Keratinocyte (primary cell): ENCODE data around the gene NLRP1. TPM values are rescaled to one million over a fixed set of nuclear protein-coding genes. Genes with fewer than 3 reads are reported as not detected.

Experiments
- DNase-seq: peaks from one replicate; pipeline ENCODE4 v3.0.0-alpha.2; 2011; ENCODE audit warnings: low read depth, missing footprints, low spot score
- FAIRE-seq: peaks from 2 replicates; lab custom pipeline; 2011; peaks lifted over from hg19 to GRCh38; lab: Jason Lieb, UNC
- H2AFZ ChIP-seq: 2 replicates; pipeline ENCODE4 v1.6.0; 2012; ENCODE audit warnings: low read length, control low read depth, inconsistent platforms; ENCODE audit not compliant: control insufficient read depth
- H3K27ac ChIP-seq: 2 replicates; pipeline ENCODE4 v1.5.1; 2011; ENCODE audit warnings: low read length; ENCODE audit not compliant: control insufficient read depth, insufficient read depth
- H3K27me3 ChIP-seq: 3 replicates; pipeline ENCODE4 v1.6.0; 2011; ENCODE audit warnings: low read length; ENCODE audit not compliant: control insufficient read depth, insufficient read depth; ENCODE audit errors: extremely low read depth
- H3K36me3 ChIP-seq, 2 experiments: 2 replicates in 1 of 2; 3 replicates in 1 of 2; pipeline ENCODE4 v1.5.1; 2011; ENCODE audit warnings: low read length in 2 of 2, mild to moderate bottlenecking in 1 of 2; ENCODE audit not compliant: control insufficient read depth in 2 of 2, insufficient read depth in 2 of 2; ENCODE audit errors: extremely low read depth in 1 of 2
- H3K4me1 ChIP-seq: 3 replicates; pipeline ENCODE4 v1.5.1; 2011; ENCODE audit warnings: low read length; ENCODE audit not compliant: control insufficient read depth, insufficient read depth; ENCODE audit errors: extremely low read depth
- H3K4me2 ChIP-seq: 3 replicates; pipeline ENCODE4 v1.6.0; 2011; ENCODE audit warnings: low read depth, low read length; ENCODE audit not compliant: control insufficient read depth, insufficient read depth; ENCODE audit errors: extremely low read depth
- H3K4me3 ChIP-seq, 3 experiments: fragments of 200-600 bp in 1 of 3; sonication (generic) in 1 of 3; 2 replicates in 2 of 3; 3 replicates in 1 of 3; pipeline ENCODE4 v1.5.1; 2011 to 2016; ENCODE audit warnings: low read length in 3 of 3, mild to moderate bottlenecking in 3 of 3, control low read depth in 2 of 3, inconsistent platforms in 1 of 3, low read depth in 1 of 3, mixed read lengths in 1 of 3, mixed run types in 1 of 3, moderate library complexity in 1 of 3; ENCODE audit not compliant: control insufficient read depth in 2 of 3, insufficient read depth in 2 of 3; ENCODE audit errors: extremely low read depth in 1 of 3
- H3K79me2 ChIP-seq: 2 replicates; pipeline ENCODE4 v1.6.0; 2012; ENCODE audit warnings: low read length; ENCODE audit not compliant: control insufficient read depth, insufficient read depth
- H3K9ac ChIP-seq: 3 replicates; pipeline ENCODE4 v1.6.0; 2011; ENCODE audit warnings: low read length; ENCODE audit not compliant: control insufficient read depth, insufficient read depth; ENCODE audit errors: extremely low read depth
- H3K9me1 ChIP-seq: 3 replicates; pipeline ENCODE4 v1.6.0; 2011; ENCODE audit warnings: low read length; ENCODE audit not compliant: control insufficient read depth, insufficient read depth; ENCODE audit errors: extremely low read depth
- H3K9me3 ChIP-seq: 2 replicates; pipeline ENCODE4 v1.5.1; 2012; ENCODE audit warnings: low read depth, low read length; ENCODE audit not compliant: control insufficient read depth
- H4K20me1 ChIP-seq: 3 replicates; pipeline ENCODE4 v1.6.0; 2011; ENCODE audit warnings: low read length; ENCODE audit not compliant: control insufficient read depth, insufficient read depth; ENCODE audit errors: extremely low read depth
- CTCF ChIP-seq, 3 experiments: IDR thresholded peaks in 1 of 3; conservative IDR thresholded peaks in 1 of 3; optimal IDR thresholded peaks in 1 of 3; 2 replicates in 2 of 3; 3 replicates in 1 of 3; pipeline versions ENCODE3 to v1.5.1; 2011; ENCODE audit warnings: low read length in 3 of 3, mild to moderate bottlenecking in 3 of 3, moderate library complexity in 2 of 3, control low read depth in 1 of 3, inconsistent platforms in 1 of 3; ENCODE audit not compliant: insufficient read depth in 2 of 3; ENCODE audit errors: extremely low read depth in 1 of 3
- EZH2 ChIP-seq: IDR thresholded peaks from one replicate; pipeline ENCODE4 v1.6.1; 2012; ENCODE audit warnings: inconsistent platforms, mild to moderate bottlenecking, low read length, moderate library complexity
- dilution Hi-C: fragments of 300-500 bp; cut with MboI; formaldehyde crosslinking; loops from one replicate; pipeline ENCODE4 v1.7.0; 2020; ENCODE audit warnings: low sequenced_read_pairs; ENCODE audit not compliant: extremely low pct_ligation_motif_present
- polyA plus RNA-seq, 5 experiments: library from polyadenylated mRNA; depleted of rRNA in 3 of 5; stranded (reverse) in 3 of 5; stranded (forward) in 1 of 5; unstranded in 1 of 5; fragments of >200 nt; gene quantifications; 1 replicate in 1 of 5; 2 replicates in 3 of 5; 3 replicates in 1 of 5; pipeline versions ENCODE4 v1.2.1 to v1.2.3, GENCODE V29; 2011 to 2012; ENCODE audit warnings: missing spikeins in 2 of 5, low read depth in 1 of 5, low replicate concordance in 1 of 5

Gene NLRP1
- polyA plus RNA-seq, 1 donor (not counting 4 experiments of a cell fraction or from before 2014, with no cell fraction given) = 20.1 TPM

- dilution Hi-C loops = no loop called here
- TF ChIP-seq CTCF (optimal IDR thresholded peaks at IDR 0.05 in 1 of 3, IDR thresholded peaks at IDR 0.05 in 1 of 3, conservative IDR thresholded peaks at IDR 0.05 in 1 of 3; ENCODE audit: extremely low read depth in 1 of 3, insufficient read depth in 2 of 3, low read length in 3 of 3) (no peak), EZH2 (no peak)
Measured at GRCh38 chr17:5472511-5472910, 111.8 kb downstream of the NLRP1 start.

GRCh38 chr17:5468075-5468473 is 116.2 kb downstream of the NLRP1 start:
- Histone ChIP-seq H3K9ac (peak overlapping the region; percentile 82), H3K27me3 (no peaks in the 10 kb centered on the region)
- DNase-seq = no peak

More at GRCh38 chr17:5472511-5472910, 111.8 kb downstream of the NLRP1 start:
- no peaks in the 10 kb centered on the region for H3K9me3 ChIP-seq
- H3K4me3 ChIP-seq = no peak overlapping the region
- DNase-seq (no peak), FAIRE-seq (no peak)
- no peak overlapping the region for H2AFZ ChIP-seq
- no peak overlapping the region for H3K4me2 ChIP-seq
- H3K4me1 ChIP-seq = no peaks in the 10 kb centered on the region
- no peak overlapping the region for H3K27ac ChIP-seq
- peaks cover 10 to 16% of the 10 kb centered on the region in 2 experiments for H3K36me3 ChIP-seq
- H3K9me1 ChIP-seq = no peaks in the 10 kb centered on the region
- H3K79me2 ChIP-seq = peaks cover 17% of the 10 kb centered on the region
- no peaks in the 10 kb centered on the region for H3K27me3 ChIP-seq
- H4K20me1 ChIP-seq = no peaks in the 10 kb centered on the region
- no peak overlapping the region for H3K9ac ChIP-seq

More at GRCh38 chr17:5468075-5468473, 116.2 kb downstream of the NLRP1 start:
- dilution Hi-C loops = no loop called here
- peaks cover 0 to 8% of the 10 kb centered on the region in 2 experiments for H3K36me3 ChIP-seq
- H3K79me2 ChIP-seq = peaks cover 57% of the 10 kb centered on the region
- no peaks in the 10 kb centered on the region for H3K9me3 ChIP-seq
- H3K4me1 ChIP-seq = peaks cover 8% of the 10 kb centered on the region
- H3K27ac ChIP-seq = peak overlapping the region; percentile 65
- peaks cover 2% of the 10 kb centered on the region for H3K9me1 ChIP-seq
- H4K20me1 ChIP-seq = no peaks in the 10 kb centered on the region
- H3K4me3 ChIP-seq = peak overlapping the region; percentile 78 to 88 (median 86)
- H2AFZ ChIP-seq = peak overlapping the region; percentile 88
- peak; percentile 29 for FAIRE-seq
- H3K4me2 ChIP-seq = peak overlapping the region; percentile 63
- no peak for TF ChIP-seq EZH2
- TF ChIP-seq CTCF (optimal IDR thresholded peaks at IDR 0.05 in 1 of 3, IDR thresholded peaks at IDR 0.05 in 1 of 3, conservative IDR thresholded peaks at IDR 0.05 in 1 of 3; ENCODE audit: extremely low read depth in 1 of 3, insufficient read depth in 2 of 3, low read length in 3 of 3) = no peak
